Hepatocyte (in vitro differentiated cells): ENCODE results near the gene CENPP. TPM values are rescaled to one million over a fixed set of nuclear protein-coding genes. Genes with fewer than 3 reads are reported as not detected.

Experiments used
- DNase-seq: peaks from one replicate; pipeline ENCODE4 v3.0.0-alpha.2; 2016; ENCODE audit warnings: low spot score
- H2AFZ ChIP-seq: fragments of 200-600 bp; sonication (generic); 2 replicates; pipeline ENCODE4 v1.6.0; 2016; ENCODE audit warnings: antibody characterized with exemption, mild to moderate bottlenecking
- H3K27ac ChIP-seq: fragments of 200-600 bp; sonication (generic); 2 replicates; pipeline ENCODE4 v1.5.1; 2016; ENCODE audit warnings: mild to moderate bottlenecking
- H3K27me3 ChIP-seq: fragments of 200-600 bp; sonication (generic); 2 replicates; pipeline ENCODE4 v1.6.1; 2016
- H3K36me3 ChIP-seq: fragments of 200-600 bp; sonication (generic); replicated peaks from 2 replicates; pipeline ENCODE4 v1.5.1; 2016; ENCODE audit warnings: low read depth; ENCODE audit not compliant: insufficient read depth
- H3K4me1 ChIP-seq: fragments of 200-600 bp; sonication (generic); 2 replicates; pipeline ENCODE4 v1.5.1; 2016; ENCODE audit warnings: mild to moderate bottlenecking, moderate library complexity; ENCODE audit not compliant: insufficient read depth
- H3K4me2 ChIP-seq: fragments of 200-600 bp; sonication (generic); 2 replicates; pipeline ENCODE4 v1.6.0; 2016
- H3K4me3 ChIP-seq: fragments of 200-600 bp; sonication (generic); 2 replicates; pipeline ENCODE4 v1.5.1; 2016; ENCODE audit warnings: mild to moderate bottlenecking
- H3K79me2 ChIP-seq: fragments of 200-600 bp; sonication (generic); 2 replicates; pipeline ENCODE4 v1.6.0; 2017; ENCODE audit warnings: mild to moderate bottlenecking
- H3K9me2 ChIP-seq: fragments of 200-600 bp; sonication (generic); replicated peaks from 2 replicates; pipeline ENCODE4 v1.6.0; 2017; ENCODE audit warnings: mild to moderate bottlenecking; ENCODE audit not compliant: insufficient read depth
- H3K9me3 ChIP-seq: fragments of 200-600 bp; sonication (generic); 2 replicates; pipeline ENCODE4 v1.5.1; 2016; ENCODE audit warnings: low read depth, mild to moderate bottlenecking
- H4K20me1 ChIP-seq: fragments of 200-600 bp; sonication (generic); 2 replicates; pipeline ENCODE4 v1.6.0; 2016; ENCODE audit warnings: mild to moderate bottlenecking; ENCODE audit not compliant: insufficient read depth, poor library complexity, severe bottlenecking
- CTCF ChIP-seq: fragments of 200-600 bp; sonication (generic); IDR thresholded peaks from 2 replicates; pipeline ENCODE4 v1.5.1; 2016; ENCODE audit warnings: antibody characterized with exemption, mild to moderate bottlenecking; ENCODE audit not compliant: poor library complexity
- EZH2 ChIP-seq: fragments of 200-600 bp; sonication (generic); IDR thresholded peaks from 2 replicates; pipeline ENCODE4 v1.6.1; 2016; ENCODE audit warnings: antibody characterized with exemption, mild to moderate bottlenecking, borderline replicate concordance
- EZH2phosphoT487 ChIP-seq: fragments of 200-600 bp; sonication (generic); IDR thresholded peaks from one replicate; pipeline ENCODE4 v1.6.1; 2018; ENCODE audit warnings: antibody characterized with exemption, mild to moderate bottlenecking, low read depth, moderate library complexity; ENCODE audit not compliant: unreplicated experiment, severe bottlenecking
- WGBS: methylation state at CpG from one replicate; pipeline ENCODE4 v1.1.6; 2016; ENCODE audit warnings: low lambda C conversion rate; ENCODE audit errors: missing lambda C conversion rate; 5-methylcytosine and 5-hydroxymethylcytosine counted together
- polyA plus RNA-seq: library from polyadenylated mRNA; unstranded; fragments of >200 nt; fragmentation: Nextera tagmentation; extraction: Ambion mirVana; gene quantifications from 2 replicates; pipeline ENCODE4 v1.2.1, GENCODE V29; 2016
- total RNA-seq: library from RNA; depleted of rRNA; stranded (reverse); fragments of >200 nt; gene quantifications from 2 replicates; pipeline ENCODE4 v1.2.3, GENCODE V29; 2014

Gene CENPP
- total and polyA plus RNA-seq, 2 experiments from 2014 or later: 5.1 to 5.9 TPM

GRCh38 chr9:92612292-92612691 lies 286.5 kb downstream of the CENPP start:
- Histone ChIP-seq H3K27me3 (no peaks in the 10 kb centered on the region), H3K4me3 (no peak overlapping the region), H3K4me1 (peaks cover 6% of the 10 kb centered on the region), H3K36me3 (no peaks in the 10 kb centered on the region), H3K9me3 (no peaks in the 10 kb centered on the region), H4K20me1 (no peaks in the 10 kb centered on the region), H3K9me2 (no peaks in the 10 kb centered on the region), H2AFZ (no peak overlapping the region), H3K79me2 (no peaks in the 10 kb centered on the region), H3K4me2 (no peak overlapping the region), H3K27ac (no peak overlapping the region)
- DNase-seq: no peak
- WGBS: 96% methylated on average over 5 of the region's 5 CpGs
- TF ChIP-seq CTCF (no peak), EZH2phosphoT487 (no peak), EZH2 (no peak)

- Histone ChIP-seq H3K27ac (no peak overlapping the region), H3K36me3 (no peaks in the 10 kb centered on the region), H3K79me2 (no peaks in the 10 kb centered on the region), H3K4me3 (no peak overlapping the region), H3K4me2 (no peak overlapping the region), H2AFZ (no peak overlapping the region), H3K27me3 (no peaks in the 10 kb centered on the region), H3K9me3 (no peaks in the 10 kb centered on the region), H4K20me1 (no peaks in the 10 kb centered on the region), H3K9me2 (no peaks in the 10 kb centered on the region), H3K4me1 (peaks cover 6% of the 10 kb centered on the region)
- 91% methylated on average over 11 of the region's 11 CpGs for WGBS
- DNase-seq: no peak
- TF ChIP-seq CTCF (no peak), EZH2 (no peak), EZH2phosphoT487 (no peak)
These were observed 287.1 kb downstream of the CENPP start for GRCh38 chr9:92612816-92613215.

- Histone ChIP-seq H3K4me3 (no peak overlapping the region), H2AFZ (no peak overlapping the region), H3K4me2 (no peak overlapping the region), H3K27ac (no peak overlapping the region), H3K27me3 (no peaks in the 10 kb centered on the region), H3K36me3 (no peaks in the 10 kb centered on the region), H3K4me1 (peaks cover 7% of the 10 kb centered on the region), H4K20me1 (no peaks in the 10 kb centered on the region), H3K9me2 (no peaks in the 10 kb centered on the region), H3K79me2 (no peaks in the 10 kb centered on the region), H3K9me3 (no peaks in the 10 kb centered on the region)
- TF ChIP-seq EZH2phosphoT487 (no peak), CTCF (no peak), EZH2 (no peak)
- DNase-seq: no peak
- 97% methylated on average over 22 of the region's 23 CpGs for WGBS
These were observed 287.7 kb downstream of the CENPP start for GRCh38 chr9:92613268-92614122.
